Heart right ventricle (tissue), 16 donors: Measurements from ENCODE around the gene HFE. TPM values are rescaled to one million over a fixed set of nuclear protein-coding genes. Genes with fewer than 3 reads are reported as not detected.

ENCODE experiments used
- ATAC-seq, 8 donors: fragments of 200-7000 bp; cut with Tn5 transposase; one replicate each; pipeline ENCODE4 v1.9.1; 2020; ENCODE audit warnings: mild to moderate bottlenecking in 8 of 8, moderate library complexity in 8 of 8, moderate number of reproducible peaks in 1 of 8
- DNase-seq, 2 donors: peaks; one replicate each; pipeline ENCODE4 v3.0.0-alpha.2; 2020
- H3K27ac ChIP-seq, 10 donors: fragments of 200-600 bp; sonication (generic) in 2 of 10; one replicate each; pipeline versions ENCODE4 v1.5.0 to v1.8.0; 2020 to 2022; ENCODE audit warnings: mild to moderate bottlenecking in 3 of 10
- H3K27me3 ChIP-seq, 7 donors: fragments of 200-600 bp; one replicate each; pipeline ENCODE4 v1.8.0; 2021 to 2022; ENCODE audit warnings: mild to moderate bottlenecking in 2 of 7
- H3K36me3 ChIP-seq, 9 donors: fragments of 200-600 bp; sonication (generic) in 1 of 9; one replicate each; pipeline versions ENCODE4 v1.5.0 to v1.8.0; 2020 to 2022; ENCODE audit warnings: mild to moderate bottlenecking in 2 of 9
- H3K4me1 ChIP-seq, 9 donors: fragments of 200-600 bp; sonication (generic) in 1 of 9; one replicate each; pipeline versions ENCODE4 v1.5.0 to v1.8.0; 2020 to 2022; ENCODE audit warnings: mild to moderate bottlenecking in 4 of 9
- H3K4me3 ChIP-seq, 10 donors: fragments of 200-600 bp; sonication (generic) in 2 of 10; one replicate each; pipeline versions ENCODE4 v1.5.0 to v1.8.0; 2020 to 2022; ENCODE audit warnings: mild to moderate bottlenecking in 7 of 10, moderate library complexity in 2 of 10
- H3K9me3 ChIP-seq, 11 donors: fragments of 200-600 bp in 10 of 11; sonication (generic) in 2 of 11; one replicate each; pipeline versions ENCODE4 v1.5.0 to v1.8.0; 2013 to 2022; ENCODE audit warnings: mild to moderate bottlenecking in 2 of 11, control low read depth in 1 of 11, moderate library complexity in 1 of 11
- WGBS, 2 donors: extraction: QIAGEN DNeasy Blood & Tissue Kit; methylation state at CpG; one replicate each; pipeline ENCODE4 v1.1.7; 2013; ENCODE audit warnings: inconsistent platforms in 1 of 2; 5-methylcytosine and 5-hydroxymethylcytosine counted together
- intact Hi-C, 10 donors: fragments of 100-400 bp; cut with DNase I; formaldehyde crosslinking; loops; one replicate each; pipeline versions ENCODE4 v1.11.1 to v1.14.2; 2022
- polyA plus RNA-seq, 2 donors: library from polyadenylated mRNA; stranded (reverse); fragments of 200-250 nt; gene quantifications; one replicate each; pipeline ENCODE4 v1.2.3, GENCODE V29; 2013
- total RNA-seq, 10 donors: library from RNA; stranded (reverse); fragmentation: NEBNext Ultra II Directional in 3 of 10; extraction: Animal tissue kit (Norgen Biotek cat#: 25700) in 3 of 10; gene quantifications; one replicate each; pipeline versions ENCODE4 v1.2.1 to v1.2.4, GENCODE V29; 2021 to 2023
- TF ChIP-seq, protein P1 (sequence below), 9 donors: fragments of 200-600 bp; sonication (generic) in 2 of 9; IDR thresholded peaks; one replicate each; pipeline versions ENCODE4 v1.5.0 to v1.8.0; 2021 to 2022; ENCODE audit warnings: antibody characterized with exemption in 9 of 9, mild to moderate bottlenecking in 5 of 9, moderate library complexity in 1 of 9
- donor health status: Arrhythmogenic right ventricular cardiomyopathy.
- donor health status: ischemic (EF 13 %, LVEDD 7.1; RV severe dilation, severe dysfunction).
- donor health status: healthy with polysubstance abuse.
- donor health status: DM: no; HTN: yes; CAD: no.
- donor health status: DM: no; HTN: no; CAD: no.
- donor health status: ischemic (EF 25% LVEDD 6.9; RV normal size, moderate dysfunction).
- donor health status: ischemic (EF 25% LVEDD 5.7; RV mildly dilated, moderate dysfunction).
- donor health status: healthy.
- donor health status: DM: yes; HTN: yes; CAD: no.
- donor health status: Ischemic cardiomyopathy.
- donor health status: ischemic (EF 35%, LVEDD 5.7; RV mildly dilated, moderate dysfunction).
- donor health status: nonischemic (EF 11% LVEDD 7.7; RV severe dilation, severe dysfunction).
- donor health status: DM: yes; HTN: yes; CAD: no.
- donor health status: PGD.
- donor health status: ischemic (EF 29% LVEDD 5.4; RV normal size, mild dysfunction).
- donor health status: nonischemic (EF 23%, LVEDD 6.1; RV moderate dilation, normal function).

The HFE gene
- total and polyA plus RNA-seq, 12 donors, result 1.4 to 7.7 (median 3.9) TPM

DNA sequence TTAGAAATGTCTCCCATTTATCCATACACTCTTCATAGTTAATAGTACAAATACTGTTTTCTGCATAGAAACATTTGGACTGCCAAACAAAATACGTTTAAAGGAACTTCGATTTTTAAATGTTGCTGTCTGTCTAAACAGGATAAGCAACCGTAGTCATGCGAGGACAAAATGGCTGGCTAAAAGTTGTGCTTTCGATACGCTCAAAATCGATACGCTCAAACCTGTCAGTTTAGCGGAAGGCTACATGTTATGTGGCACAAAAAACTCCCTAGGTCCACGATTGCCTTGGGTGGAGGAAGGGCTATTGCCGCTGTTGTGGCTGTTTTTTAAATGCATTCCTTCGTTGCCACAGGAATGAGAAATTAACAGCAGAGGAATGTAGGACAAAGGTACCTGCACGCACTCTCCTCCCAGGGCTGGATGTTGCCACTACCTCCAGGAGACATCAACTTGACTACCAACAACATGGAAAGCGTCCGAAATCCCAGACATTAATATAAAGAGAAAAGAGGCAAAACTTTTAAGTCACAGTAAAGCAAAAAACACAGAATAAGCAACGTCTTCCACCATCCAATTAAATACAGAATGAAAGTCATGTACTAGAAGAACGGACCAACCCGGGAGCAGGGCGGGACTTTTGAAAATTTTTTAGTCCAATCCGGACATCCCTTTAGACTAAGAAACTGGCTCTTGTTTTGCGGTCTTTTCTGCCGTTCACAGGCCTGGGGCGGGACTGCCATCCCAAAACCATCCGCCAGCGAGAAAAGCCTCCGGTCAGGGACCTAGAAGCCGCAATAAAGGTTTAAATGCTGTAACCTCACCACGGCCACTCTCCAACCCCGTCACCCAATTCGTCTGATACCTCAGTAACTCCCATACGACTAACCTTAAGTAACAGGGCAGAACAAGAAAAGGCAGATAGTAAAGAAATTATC lies 32.2 kb upstream of the HFE start:
- intact Hi-C loops, result loop anchor here in 2 of 10 donors (5.0 to 10.0 kb wide), 4 partner anchors 102 to 230 kb away; a partner anchor contains a TSS
- WGBS, 2 donors, result 1% methylated on average over 31 of the region's 31 CpGs
- TF ChIP-seq, protein P1, sequence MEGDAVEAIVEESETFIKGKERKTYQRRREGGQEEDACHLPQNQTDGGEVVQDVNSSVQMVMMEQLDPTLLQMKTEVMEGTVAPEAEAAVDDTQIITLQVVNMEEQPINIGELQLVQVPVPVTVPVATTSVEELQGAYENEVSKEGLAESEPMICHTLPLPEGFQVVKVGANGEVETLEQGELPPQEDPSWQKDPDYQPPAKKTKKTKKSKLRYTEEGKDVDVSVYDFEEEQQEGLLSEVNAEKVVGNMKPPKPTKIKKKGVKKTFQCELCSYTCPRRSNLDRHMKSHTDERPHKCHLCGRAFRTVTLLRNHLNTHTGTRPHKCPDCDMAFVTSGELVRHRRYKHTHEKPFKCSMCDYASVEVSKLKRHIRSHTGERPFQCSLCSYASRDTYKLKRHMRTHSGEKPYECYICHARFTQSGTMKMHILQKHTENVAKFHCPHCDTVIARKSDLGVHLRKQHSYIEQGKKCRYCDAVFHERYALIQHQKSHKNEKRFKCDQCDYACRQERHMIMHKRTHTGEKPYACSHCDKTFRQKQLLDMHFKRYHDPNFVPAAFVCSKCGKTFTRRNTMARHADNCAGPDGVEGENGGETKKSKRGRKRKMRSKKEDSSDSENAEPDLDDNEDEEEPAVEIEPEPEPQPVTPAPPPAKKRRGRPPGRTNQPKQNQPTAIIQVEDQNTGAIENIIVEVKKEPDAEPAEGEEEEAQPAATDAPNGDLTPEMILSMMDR (IDR thresholded peaks at IDR 0.05), result peak in 3 of 9 donors; percentile 21 to 40 (median 23)

DNA sequence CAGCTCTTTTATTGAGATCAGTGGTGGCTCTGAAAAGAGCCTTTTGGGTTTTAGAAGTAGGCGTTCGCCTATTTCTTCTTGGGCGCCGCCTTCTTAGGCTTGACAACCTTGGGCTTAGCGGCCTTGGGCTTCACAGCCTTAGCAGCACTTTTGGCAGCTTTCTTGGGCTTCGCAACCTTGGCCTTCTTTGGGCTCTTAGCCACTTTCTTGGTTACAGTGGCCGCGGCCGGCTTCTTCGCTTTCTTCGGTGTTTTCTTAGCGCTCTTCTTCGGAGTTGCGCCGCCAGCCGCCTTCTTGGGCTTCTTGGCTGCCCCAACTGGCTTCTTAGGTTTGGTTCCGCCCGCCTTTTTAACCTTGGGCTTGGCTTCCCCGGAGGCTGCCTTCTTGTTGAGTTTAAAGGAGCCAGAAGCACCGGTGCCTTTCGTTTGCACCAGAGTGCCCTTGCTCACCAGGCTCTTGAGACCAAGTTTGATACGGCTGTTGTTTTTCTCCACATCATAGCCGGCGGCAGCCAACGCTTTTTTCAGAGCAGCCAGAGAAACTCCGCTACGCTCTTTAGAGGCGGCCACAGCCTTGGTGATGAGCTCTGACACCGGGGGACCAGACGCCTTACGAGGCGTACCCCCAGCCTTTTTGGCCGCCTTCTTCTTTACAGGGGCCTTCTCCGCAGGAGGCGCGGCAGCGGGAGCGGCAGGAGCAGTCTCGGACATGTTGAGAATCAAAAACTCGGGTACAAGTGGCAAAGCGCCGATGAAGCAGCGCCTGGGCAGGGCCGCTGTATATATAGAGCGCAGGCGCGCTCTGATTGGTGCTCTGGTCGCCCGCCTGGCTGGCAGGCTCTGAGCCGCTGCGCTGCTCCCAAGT lies 31.3 kb upstream of the HFE start:
- TF ChIP-seq, protein P1 (IDR thresholded peaks at IDR 0.05), result no peak
- ATAC-seq (peak; percentile 93 to 97 (median 96)), DNase-seq (peak; percentile 88)
- H3K27me3 ChIP-seq, result no peaks in the 10 kb centered on the region
- H3K4me1 ChIP-seq, result peaks cover 0 to 34% (median 16%) of the 10 kb centered on the region in 9 donors
- H3K4me3 ChIP-seq, result peak overlapping the region; percentile 53 to 93 (median 76)
- H3K36me3 ChIP-seq, result no peaks in the 10 kb centered on the region
- WGBS, 2 donors, result 0 to 2% methylated on average over 51 of the region's 51 CpGs
- intact Hi-C loops, result loop anchor here in 4 of 10 donors (2.0 to 10.0 kb wide), 7 partner anchors 47 to 229 kb away; a partner anchor contains a TSS
- H3K27ac ChIP-seq, result peak overlapping the region; percentile 85 to 97 (median 94)
- H3K9me3 ChIP-seq, result no peaks in the 10 kb centered on the region

More for the DNA sequence above, 32.2 kb upstream of the HFE start:
- Histone ChIP-seq H3K36me3 (no peaks in the 10 kb centered on the region), H3K4me3 (peak overlapping the region; percentile 53 to 93 (median 76)), H3K27me3 (no peaks in the 10 kb centered on the region), H3K9me3 (no peaks in the 10 kb centered on the region), H3K4me1 (peaks cover 0 to 32% (median 16%) of the 10 kb centered on the region in 9 donors), H3K27ac (peak overlapping the region; percentile 85 to 97 (median 94))
- DNase-seq, result peak; percentile 66 to 95
- ATAC-seq, result peak; percentile 83 to 91 (median 90)

DNA sequence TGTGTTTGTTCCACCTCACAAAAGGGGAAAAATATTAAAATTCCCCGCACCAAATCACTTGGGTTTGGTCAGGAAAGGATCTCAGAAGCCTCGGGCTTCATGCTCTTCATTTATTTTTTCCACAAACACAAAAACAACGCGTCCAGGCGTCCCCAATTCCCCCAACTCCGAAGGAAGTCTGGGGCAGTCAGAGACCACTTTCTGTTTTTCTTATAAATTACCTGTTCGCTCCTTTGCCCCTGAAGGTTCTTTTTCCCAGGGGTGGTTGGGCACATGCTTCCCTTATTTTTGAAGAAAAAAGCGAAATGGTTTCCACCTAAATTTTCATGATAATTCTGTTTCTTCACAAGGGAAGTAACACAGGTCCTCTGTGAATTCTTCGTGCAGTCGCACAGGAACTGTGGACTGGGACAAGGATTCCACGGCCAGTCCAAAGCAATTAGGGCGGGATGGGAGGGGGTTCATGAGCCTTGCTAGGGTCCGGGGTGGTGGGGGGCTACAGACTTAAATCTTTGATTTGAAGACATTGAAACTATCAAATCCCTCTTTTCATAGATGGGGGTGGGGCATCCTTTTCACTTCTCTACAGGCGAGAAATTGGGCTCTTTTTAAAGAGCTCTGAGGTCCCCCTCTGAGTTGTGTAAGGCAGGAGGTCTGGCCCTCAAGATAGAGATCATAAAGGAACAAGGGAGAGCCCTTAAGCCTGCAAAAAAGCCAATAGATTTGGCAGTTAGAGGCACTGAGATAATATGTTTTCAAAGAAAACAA lies 30.5 kb upstream of the HFE start:
- no peaks in the 10 kb centered on the region for H3K27me3 ChIP-seq
- peaks cover 0 to 34% (median 16%) of the 10 kb centered on the region in 9 donors for H3K4me1 ChIP-seq
- intact Hi-C loops, result loop anchor here in 4 of 10 donors (2.0 to 10.0 kb wide), 7 partner anchors 46 to 228 kb away; a partner anchor contains a TSS
- TF ChIP-seq, protein P1 (IDR thresholded peaks at IDR 0.05), result no peak
- no peak for DNase-seq
- H3K36me3 ChIP-seq, result no peaks in the 10 kb centered on the region
- WGBS, 2 donors, result 0 to 1% methylated on average over 14 of the region's 14 CpGs
- ATAC-seq, result peak in 6 of 8 donors; percentile 28 to 51 (median 47)
- no peaks in the 10 kb centered on the region for H3K9me3 ChIP-seq
- peak overlapping the region; percentile 53 to 93 (median 76) for H3K4me3 ChIP-seq
- peak overlapping the region; percentile 85 to 97 (median 94) for H3K27ac ChIP-seq
